ENCODE measurements around the gene SZT2.
"Not testable (repeated sequence)": the region's sequence is repeated elsewhere in the genome, so short reads cannot be mapped to it uniquely, and the experiment has no call there.

Gene SZT2

GRCh38 chr1:43386676-43387075, 3.0 kb upstream of the SZT2 start:
- 96% methylated on average over 6 of the region's 6 CpGs for WGBS, 2 experiments
- H3K4me3 ChIP-seq (ENCODE audit: insufficient read depth, low read depth, low read length), result no peak overlapping the region
- H3K9me3 ChIP-seq (ENCODE audit: control insufficient read depth, low read length), result no peaks in the 10 kb centered on the region
- peaks cover 10% of the 10 kb centered on the region for H3K4me1 ChIP-seq (ENCODE audit: control insufficient read depth, insufficient read depth, low read length)
- H3K36me3 ChIP-seq (ENCODE audit: control insufficient read depth, insufficient read depth, low read length), result peaks cover 28% of the 10 kb centered on the region
- H3K27me3 ChIP-seq (ENCODE audit: control insufficient read depth, insufficient read depth, low read length, poor library complexity, severe bottlenecking), result no peaks in the 10 kb centered on the region
- no peak overlapping the region for H3K27ac ChIP-seq (ENCODE audit: insufficient read depth, low read depth, low read length, poor library complexity, severe bottlenecking)

GRCh38 chr1:43387976-43388599, 1.6 kb upstream of the SZT2 start:
- Histone ChIP-seq H3K4me3 (ENCODE audit: insufficient read depth, low read depth, low read length) (no peak overlapping the region), H3K9me3 (ENCODE audit: control insufficient read depth, low read length) (no peaks in the 10 kb centered on the region), H3K27ac (ENCODE audit: insufficient read depth, low read depth, low read length, poor library complexity, severe bottlenecking) (no peak overlapping the region), H3K27me3 (ENCODE audit: control insufficient read depth, insufficient read depth, low read length, poor library complexity, severe bottlenecking) (no peaks in the 10 kb centered on the region), H3K4me1 (ENCODE audit: control insufficient read depth, insufficient read depth, low read length) (peaks cover 10% of the 10 kb centered on the region), H3K36me3 (ENCODE audit: control insufficient read depth, insufficient read depth, low read length) (peaks cover 28% of the 10 kb centered on the region)
- WGBS, 2 experiments, result 86 to 87% methylated on average over 4 of the region's 4 CpGs

- peaks cover 10% of the 10 kb centered on the region for H3K4me1 ChIP-seq (ENCODE audit: control insufficient read depth, insufficient read depth, low read length)
- peaks cover 27% of the 10 kb centered on the region for H3K36me3 ChIP-seq (ENCODE audit: control insufficient read depth, insufficient read depth, low read length)
- H3K27me3 ChIP-seq (ENCODE audit: control insufficient read depth, insufficient read depth, low read length, poor library complexity, severe bottlenecking), result no peaks in the 10 kb centered on the region
- no peak overlapping the region for H3K27ac ChIP-seq (ENCODE audit: insufficient read depth, low read depth, low read length, poor library complexity, severe bottlenecking)
- WGBS, 2 experiments, result 80 to 82% methylated on average over 3 of the region's 3 CpGs
- H3K4me3 ChIP-seq (ENCODE audit: insufficient read depth, low read depth, low read length), result peak overlapping the region; percentile 66
- H3K9me3 ChIP-seq (ENCODE audit: control insufficient read depth, low read length), result no peaks in the 10 kb centered on the region
These were observed 1.1 kb upstream of the SZT2 start for GRCh38 chr1:43388613-43389012.

GRCh38 chr1:43392702-43393101, 3.0 kb downstream of the SZT2 start:
- WGBS, 2 experiments, result 93 to 98% methylated on average over 3 of the region's 3 CpGs
- Histone ChIP-seq H3K27ac (ENCODE audit: insufficient read depth, low read depth, low read length, poor library complexity, severe bottlenecking) (no peak overlapping the region), H3K36me3 (ENCODE audit: control insufficient read depth, insufficient read depth, low read length) (no peaks in the 10 kb centered on the region), H3K27me3 (ENCODE audit: control insufficient read depth, insufficient read depth, low read length, poor library complexity, severe bottlenecking) (no peaks in the 10 kb centered on the region), H3K4me3 (ENCODE audit: insufficient read depth, low read depth, low read length) (no peak overlapping the region), H3K9me3 (ENCODE audit: control insufficient read depth, low read length) (no peaks in the 10 kb centered on the region), H3K4me1 (ENCODE audit: control insufficient read depth, insufficient read depth, low read length) (peaks cover 10% of the 10 kb centered on the region)

GRCh38 chr1:43395523-43395922, 5.8 kb downstream of the SZT2 start:
- Histone ChIP-seq H3K9me3 (ENCODE audit: control insufficient read depth, low read length) (no peaks in the 10 kb centered on the region), H3K4me3 (ENCODE audit: insufficient read depth, low read depth, low read length) (no peak overlapping the region), H3K27me3 (ENCODE audit: control insufficient read depth, insufficient read depth, low read length, poor library complexity, severe bottlenecking) (no peaks in the 10 kb centered on the region), H3K4me1 (ENCODE audit: control insufficient read depth, insufficient read depth, low read length) (no peaks in the 10 kb centered on the region), H3K36me3 (ENCODE audit: control insufficient read depth, insufficient read depth, low read length) (no peaks in the 10 kb centered on the region), H3K27ac (ENCODE audit: insufficient read depth, low read depth, low read length, poor library complexity, severe bottlenecking) (no peak overlapping the region)
- WGBS, 2 experiments, result 91 to 93% methylated on average over 3 to 4 of the region's 4 CpGs

- no peak overlapping the region for H3K4me3 ChIP-seq (ENCODE audit: insufficient read depth, low read depth, low read length)
- H3K27me3 ChIP-seq (ENCODE audit: control insufficient read depth, insufficient read depth, low read length, poor library complexity, severe bottlenecking), result no peaks in the 10 kb centered on the region
- H3K4me1 ChIP-seq (ENCODE audit: control insufficient read depth, insufficient read depth, low read length), result no peaks in the 10 kb centered on the region
- H3K9me3 ChIP-seq (ENCODE audit: control insufficient read depth, low read length), result no peaks in the 10 kb centered on the region
- WGBS, 2 experiments, result 77 to 100% methylated on average over 1 of the region's 1 CpG
- H3K27ac ChIP-seq (ENCODE audit: insufficient read depth, low read depth, low read length, poor library complexity, severe bottlenecking), result no peak overlapping the region
- no peaks in the 10 kb centered on the region for H3K36me3 ChIP-seq (ENCODE audit: control insufficient read depth, insufficient read depth, low read length)
These were observed 6.4 kb downstream of the SZT2 start for GRCh38 chr1:43396059-43396458.

GRCh38 chr1:43398227-43398626, 8.5 kb downstream of the SZT2 start:
- Histone ChIP-seq H3K27me3 (ENCODE audit: control insufficient read depth, insufficient read depth, low read length, poor library complexity, severe bottlenecking) (no peaks in the 10 kb centered on the region), H3K4me3 (ENCODE audit: insufficient read depth, low read depth, low read length) (no peak overlapping the region), H3K27ac (ENCODE audit: insufficient read depth, low read depth, low read length, poor library complexity, severe bottlenecking) (no peak overlapping the region), H3K9me3 (ENCODE audit: control insufficient read depth, low read length) (no peaks in the 10 kb centered on the region), H3K4me1 (ENCODE audit: control insufficient read depth, insufficient read depth, low read length) (no peaks in the 10 kb centered on the region), H3K36me3 (ENCODE audit: control insufficient read depth, insufficient read depth, low read length) (no peaks in the 10 kb centered on the region)
- WGBS, 2 experiments, result 95 to 97% methylated on average over 3 of the region's 3 CpGs

GRCh38 chr1:43400441-43400840, 10.7 kb downstream of the SZT2 start:
- H3K4me1 ChIP-seq (ENCODE audit: control insufficient read depth, insufficient read depth, low read length); H3K4me3 ChIP-seq (ENCODE audit: insufficient read depth, low read depth, low read length); H3K36me3 ChIP-seq (ENCODE audit: control insufficient read depth, insufficient read depth, low read length); H3K27me3 ChIP-seq (ENCODE audit: control insufficient read depth, insufficient read depth, low read length, poor library complexity, severe bottlenecking); H3K9me3 ChIP-seq (ENCODE audit: control insufficient read depth, low read length); H3K27ac ChIP-seq (ENCODE audit: insufficient read depth, low read depth, low read length, poor library complexity, severe bottlenecking): not testable (repeated sequence)
- WGBS, 2 experiments, result 95% methylated on average over 9 of the region's 9 CpGs

- no peak overlapping the region for H3K4me3 ChIP-seq (ENCODE audit: insufficient read depth, low read depth, low read length)
- H3K9me3 ChIP-seq (ENCODE audit: control insufficient read depth, low read length), result no peaks in the 10 kb centered on the region
- no peak overlapping the region for H3K27ac ChIP-seq (ENCODE audit: insufficient read depth, low read depth, low read length, poor library complexity, severe bottlenecking)
- H3K27me3 ChIP-seq (ENCODE audit: control insufficient read depth, insufficient read depth, low read length, poor library complexity, severe bottlenecking), result no peaks in the 10 kb centered on the region
- H3K36me3 ChIP-seq (ENCODE audit: control insufficient read depth, insufficient read depth, low read length), result peaks cover 13% of the 10 kb centered on the region
- H3K4me1 ChIP-seq (ENCODE audit: control insufficient read depth, insufficient read depth, low read length), result no peaks in the 10 kb centered on the region
- 87 to 93% methylated on average over 6 of the region's 6 CpGs for WGBS, 2 experiments
These were observed 12.6 kb downstream of the SZT2 start for GRCh38 chr1:43402089-43402865.

GRCh38 chr1:43404353-43404752, 14.7 kb downstream of the SZT2 start:
- Histone ChIP-seq H3K36me3 (ENCODE audit: control insufficient read depth, insufficient read depth, low read length) (peaks cover 13% of the 10 kb centered on the region), H3K27me3 (ENCODE audit: control insufficient read depth, insufficient read depth, low read length, poor library complexity, severe bottlenecking) (no peaks in the 10 kb centered on the region), H3K9me3 (ENCODE audit: control insufficient read depth, low read length) (no peaks in the 10 kb centered on the region), H3K4me1 (ENCODE audit: control insufficient read depth, insufficient read depth, low read length) (no peaks in the 10 kb centered on the region), H3K4me3 (ENCODE audit: insufficient read depth, low read depth, low read length) (no peak overlapping the region), H3K27ac (ENCODE audit: insufficient read depth, low read depth, low read length, poor library complexity, severe bottlenecking) (no peak overlapping the region)
- WGBS, 2 experiments, result 91% methylated on average over 6 of the region's 6 CpGs
